Neural cell (in vitro differentiated cells): Measurements from ENCODE around the gene LMAN2L. TPM values are rescaled to one million over a fixed set of nuclear protein-coding genes. Genes with fewer than 3 reads are reported as not detected.
A peak's percentile ranks its signal among the peaks of the same experiment; 100 is the strongest.
"Not testable (repeated sequence)": the region's sequence is repeated elsewhere in the genome, so short reads cannot be mapped to it uniquely, and the experiment has no call there.

Experiments used
- H2AFZ ChIP-seq: fragments of 200-600, 300-800 bp; sonication (generic), shearing (Covaris generic); 2 replicates; pipeline ENCODE4 v1.6.0; 2014; ENCODE audit warnings: low read depth, mild to moderate bottlenecking, antibody characterized with exemption, low read length, moderate library complexity
- H3F3A ChIP-seq: fragments of 200-600 bp; shearing (Covaris generic); 2 replicates; pipeline ENCODE4 v1.6.1; 2016; ENCODE audit warnings: mild to moderate bottlenecking, moderate library complexity, mixed read lengths, antibody characterized with exemption, low read length; ENCODE audit not compliant: insufficient read depth, poor library complexity, severe bottlenecking
- H3K27ac ChIP-seq: fragments of 200-600, 300-800 bp; sonication (generic), shearing (Covaris generic); 2 replicates; pipeline ENCODE4 v1.5.1; 2014; ENCODE audit warnings: mild to moderate bottlenecking, low read length, moderate library complexity
- H3K27me3 ChIP-seq: fragments of 300-800, 200-600 bp; sonication (generic), shearing (Covaris generic); 2 replicates; pipeline ENCODE4 v1.6.0; 2014; ENCODE audit warnings: mild to moderate bottlenecking, low read depth, low read length, moderate library complexity; ENCODE audit not compliant: insufficient read depth
- H3K36me3 ChIP-seq: fragments of 300-800, 200-600 bp; sonication (generic), shearing (Covaris generic); 2 replicates; pipeline ENCODE4 v1.5.1; 2014; ENCODE audit warnings: mild to moderate bottlenecking, antibody characterized with exemption, low read length, moderate library complexity; ENCODE audit not compliant: insufficient read depth
- H3K4me2 ChIP-seq: fragments of 300-800, 200-600 bp; sonication (generic), shearing (Covaris generic); 2 replicates; pipeline ENCODE4 v1.6.0; 2014; ENCODE audit warnings: mild to moderate bottlenecking, low read length
- H3K4me3 ChIP-seq: fragments of 300-800, 200-600 bp; sonication (generic), shearing (Covaris generic); 2 replicates; pipeline ENCODE4 v1.5.1; 2014; ENCODE audit warnings: mild to moderate bottlenecking, low read length, moderate library complexity
- H3K79me2 ChIP-seq: fragments of 200-600 bp; shearing (Covaris generic); replicated peaks from 2 replicates; pipeline ENCODE4 v1.6.0; 2014; ENCODE audit warnings: mild to moderate bottlenecking, low read length, moderate library complexity; ENCODE audit not compliant: insufficient read depth
- H3K9ac ChIP-seq: fragments of 300-800, 200-600 bp; sonication (generic), shearing (Covaris generic); 2 replicates; pipeline ENCODE4 v1.6.1; 2016; ENCODE audit warnings: mild to moderate bottlenecking, low read length, mixed read lengths
- H3K9me2 ChIP-seq: fragments of 200-600 bp; shearing (Covaris generic); 2 replicates; pipeline ENCODE4 v1.6.1; 2016; ENCODE audit warnings: mild to moderate bottlenecking, low read length, mixed read lengths; ENCODE audit not compliant: insufficient read depth
- H3K9me3 ChIP-seq: fragments of 200-600, 300-800 bp; sonication (generic), shearing (Covaris generic); 2 replicates; pipeline ENCODE4 v1.6.1; 2016; ENCODE audit warnings: mild to moderate bottlenecking, mixed run types, low read length, moderate library complexity, mixed read lengths
- H4K20me1 ChIP-seq: fragments of 200-600 bp; shearing (Covaris generic); 2 replicates; pipeline ENCODE4 v1.6.1; 2016; ENCODE audit warnings: mild to moderate bottlenecking, mixed run types; ENCODE audit not compliant: insufficient read depth
- CTCF ChIP-seq: fragments of 450-650 bp; IDR thresholded peaks from 2 replicates; pipeline ENCODE4 v1.5.1; 2014; ENCODE audit warnings: antibody characterized with exemption, mild to moderate bottlenecking, moderate library complexity; ENCODE audit not compliant: poor library complexity, severe bottlenecking
- EP300 ChIP-seq: fragments of 450-650 bp; conservative IDR thresholded peaks from 2 replicates; pipeline ENCODE4 v1.6.1; 2014; ENCODE audit warnings: antibody characterized with exemption, mild to moderate bottlenecking, moderate library complexity; ENCODE audit not compliant: poor library complexity, severe bottlenecking
- EZH2 ChIP-seq: fragments of 200-600, 300-800 bp; shearing (Covaris generic), sonication (generic); IDR thresholded peaks from 2 replicates; pipeline ENCODE4 v1.6.1; 2014; ENCODE audit warnings: antibody characterized with exemption, low read length, borderline replicate concordance, mild to moderate bottlenecking; ENCODE audit not compliant: insufficient read depth, poor library complexity, severe bottlenecking
- MXI1 ChIP-seq: fragments of 450-650 bp; conservative IDR thresholded peaks from 2 replicates; pipeline ENCODE4 v1.6.1; 2014; ENCODE audit warnings: antibody characterized with exemption, mild to moderate bottlenecking; ENCODE audit not compliant: poor library complexity, severe bottlenecking
- POLR2AphosphoS5 ChIP-seq: IDR thresholded peaks from 2 replicates; pipeline ENCODE4 v1.6.1; 2012
- RAD21 ChIP-seq: fragments of 450-650 bp; conservative IDR thresholded peaks from 2 replicates; pipeline ENCODE4 v1.6.1; 2014; ENCODE audit warnings: antibody characterized with exemption, mild to moderate bottlenecking, moderate library complexity
- SMC3 ChIP-seq: fragments of 450-650 bp; conservative IDR thresholded peaks from 2 replicates; pipeline ENCODE4 v1.6.1; 2014; ENCODE audit warnings: antibody characterized with exemption, mild to moderate bottlenecking, moderate library complexity; ENCODE audit not compliant: poor library complexity
- TAF1 ChIP-seq: IDR thresholded peaks from 2 replicates; pipeline ENCODE4 v1.6.1; 2012; ENCODE audit warnings: low read depth
- polyA plus RNA-seq: library from polyadenylated mRNA; depleted of rRNA; stranded (reverse); fragments of >200 nt; gene quantifications from 2 replicates; pipeline ENCODE4 v1.2.3, GENCODE V29; 2014

Gene LMAN2L
- polyA plus RNA-seq, 1 donor from 2014 or later: 41.3 TPM

GRCh38 chr2:96679848-96680247 lies 60.0 kb downstream of the LMAN2L start:
- Histone ChIP-seq H3K9me3 (no peaks in the 10 kb centered on the region), H3K79me2 (no peaks in the 10 kb centered on the region), H3K36me3 (no peaks in the 10 kb centered on the region), H3K4me3 (no peak overlapping the region), H3K9ac (no peak overlapping the region), H3F3A (no peaks in the 10 kb centered on the region), H4K20me1 (no peaks in the 10 kb centered on the region), H3K9me2 (no peaks in the 10 kb centered on the region), H3K27ac (no peak overlapping the region), H3K27me3 (no peaks in the 10 kb centered on the region), H3K4me2 (no peak overlapping the region), H2AFZ (peak overlapping the region; percentile 19)
- no peak for TF ChIP-seq EZH2

GRCh38 chr2:96669539-96670215 lies 70.2 kb downstream of the LMAN2L start:
- Histone ChIP-seq H3K36me3 (no peaks in the 10 kb centered on the region), H3K27ac (no peak overlapping the region), H3K4me2 (no peak overlapping the region), H3K4me3 (no peak overlapping the region), H3F3A (no peaks in the 10 kb centered on the region), H3K9ac (no peak overlapping the region), H2AFZ (no peak overlapping the region), H3K9me3 (no peaks in the 10 kb centered on the region), H3K27me3 (no peaks in the 10 kb centered on the region), H4K20me1 (no peaks in the 10 kb centered on the region), H3K79me2 (no peaks in the 10 kb centered on the region), H3K9me2 (no peaks in the 10 kb centered on the region)
- no peak for TF ChIP-seq RAD21

GRCh38 chr2:96668771-96669170 lies 71.1 kb downstream of the LMAN2L start:
- Histone ChIP-seq H4K20me1 (no peaks in the 10 kb centered on the region), H3K9me2 (no peaks in the 10 kb centered on the region), H3K4me2 (no peak overlapping the region), H3K9ac (no peak overlapping the region), H3F3A (no peaks in the 10 kb centered on the region), H3K36me3 (no peaks in the 10 kb centered on the region), H2AFZ (no peak overlapping the region), H3K27me3 (no peaks in the 10 kb centered on the region), H3K4me3 (no peak overlapping the region), H3K9me3 (no peaks in the 10 kb centered on the region), H3K27ac (no peak overlapping the region), H3K79me2 (no peaks in the 10 kb centered on the region)
- TF ChIP-seq POLR2AphosphoS5 (no peak), EP300 (no peak), MXI1 (no peak)

- H3K9ac ChIP-seq, H2AFZ ChIP-seq: not testable (repeated sequence)
Observed at GRCh38 chr2:96665717-96666116, 74.1 kb downstream of the LMAN2L start.

GRCh38 chr2:96665083-96665569 lies 74.7 kb downstream of the LMAN2L start:
- no peak overlapping the region for H3K9ac ChIP-seq
- TF ChIP-seq EZH2 (no peak), POLR2AphosphoS5 (no peak), RAD21 (no peak), SMC3 (no peak), TAF1 (no peak), CTCF (no peak), MXI1 (no peak)

More at GRCh38 chr2:96665717-96666116, 74.1 kb downstream of the LMAN2L start:
- H3K27ac ChIP-seq, H3F3A ChIP-seq, H3K27me3 ChIP-seq, H3K4me3 ChIP-seq, H3K9me2 ChIP-seq, H3K4me2 ChIP-seq, H3K79me2 ChIP-seq, H3K9me3 ChIP-seq, H4K20me1 ChIP-seq, H3K36me3 ChIP-seq: not testable (repeated sequence)

More at GRCh38 chr2:96665083-96665569, 74.7 kb downstream of the LMAN2L start:
- no peaks in the 10 kb centered on the region for H3K79me2 ChIP-seq
- no peak overlapping the region for H2AFZ ChIP-seq
- H3K27me3 ChIP-seq: no peaks in the 10 kb centered on the region
- H3K4me3 ChIP-seq: no peak overlapping the region
- no peaks in the 10 kb centered on the region for H4K20me1 ChIP-seq
- no peak overlapping the region for H3K4me2 ChIP-seq
- no peaks in the 10 kb centered on the region for H3K36me3 ChIP-seq
- H3K9me2 ChIP-seq: no peaks in the 10 kb centered on the region
- no peaks in the 10 kb centered on the region for H3F3A ChIP-seq
- H3K27ac ChIP-seq: no peak overlapping the region
- H3K9me3 ChIP-seq: no peaks in the 10 kb centered on the region
